GM18499 (cell line): ENCODE results near the gene ACVRL1.

Experiments used
- ATAC-seq: cut with Tn5 transposase; IDR thresholded peaks from one replicate; pipeline ENCODE4 v1.9.1; 2021; ENCODE audit warnings: moderate number of reproducible peaks; ENCODE audit not compliant: insufficient read depth, unreplicated experiment

The ACVRL1 gene

GRCh38 chr12:51932218-51933076 is 25.1 kb downstream of the ACVRL1 start:
- no peak for ATAC-seq

GRCh38 chr12:51934080-51934479 is 26.8 kb downstream of the ACVRL1 start:
- no peak for ATAC-seq

GRCh38 chr12:51937926-51938325 is 30.6 kb downstream of the ACVRL1 start:
- ATAC-seq: no peak

- ATAC-seq: no peak
These were observed 31.4 kb downstream of the ACVRL1 start for GRCh38 chr12:51938726-51939125.

- no peak for ATAC-seq
These were observed 33.8 kb downstream of the ACVRL1 start for GRCh38 chr12:51941011-51941581.

GRCh38 chr12:51941604-51942003 is 34.3 kb downstream of the ACVRL1 start:
- no peak for ATAC-seq

GRCh38 chr12:51942056-51942455 is 34.8 kb downstream of the ACVRL1 start:
- no peak for ATAC-seq

- ATAC-seq: no peak
These were observed 35.2 kb downstream of the ACVRL1 start for GRCh38 chr12:51942501-51943000.

- ATAC-seq: no peak
These were observed 36.0 kb downstream of the ACVRL1 start for GRCh38 chr12:51943346-51943745.

- no peak for ATAC-seq
These were observed 37.4 kb downstream of the ACVRL1 start for GRCh38 chr12:51944608-51945233.

- no peak for ATAC-seq
These were observed 40.1 kb downstream of the ACVRL1 start for GRCh38 chr12:51947246-51947996.

GRCh38 chr12:51948066-51948465 is 40.8 kb downstream of the ACVRL1 start:
- no peak for ATAC-seq

- no peak for ATAC-seq
These were observed 42.2 kb downstream of the ACVRL1 start for GRCh38 chr12:51949342-51950030.

GRCh38 chr12:51950682-51951198 is 43.4 kb downstream of the ACVRL1 start:
- ATAC-seq: no peak

GRCh38 chr12:51951199-51951842 is 44.0 kb downstream of the ACVRL1 start, which contains the start of gene ACVR1B:
ACVR1B (plus strand) TSS chr12:51951699; CDS start chr12:51951744, 45 bp downstream.
- no peak for ATAC-seq

GRCh38 chr12:51951843-51952722 is 44.8 kb downstream of the ACVRL1 start:
- no peak for ATAC-seq

GRCh38 chr12:51953089-51953488 is 45.8 kb downstream of the ACVRL1 start:
- no peak for ATAC-seq

GRCh38 chr12:51953864-51954263 is 46.6 kb downstream of the ACVRL1 start:
- ATAC-seq: no peak
